DMS 273 (cell line): ENCODE data around the gene TBC1D8B.

Source experiments
- DNase-seq: peaks from one replicate; lab custom pipeline; 2025; ENCODE audit not compliant: unreplicated experiment; lab: John Stamatoyannopoulos, UW

Gene TBC1D8B

GRCh38 chrX:106897259-106897658 is 94.8 kb downstream of the TBC1D8B start:
- DNase-seq: no peak

- peak; percentile 76 for DNase-seq
Measured at GRCh38 chrX:106898462-106898861, 96.0 kb downstream of the TBC1D8B start.

GRCh38 chrX:106899276-106899675 is 96.8 kb downstream of the TBC1D8B start:
- no peak for DNase-seq

GRCh38 chrX:106899841-106900240 is 97.4 kb downstream of the TBC1D8B start:
- DNase-seq: no peak

DNA sequence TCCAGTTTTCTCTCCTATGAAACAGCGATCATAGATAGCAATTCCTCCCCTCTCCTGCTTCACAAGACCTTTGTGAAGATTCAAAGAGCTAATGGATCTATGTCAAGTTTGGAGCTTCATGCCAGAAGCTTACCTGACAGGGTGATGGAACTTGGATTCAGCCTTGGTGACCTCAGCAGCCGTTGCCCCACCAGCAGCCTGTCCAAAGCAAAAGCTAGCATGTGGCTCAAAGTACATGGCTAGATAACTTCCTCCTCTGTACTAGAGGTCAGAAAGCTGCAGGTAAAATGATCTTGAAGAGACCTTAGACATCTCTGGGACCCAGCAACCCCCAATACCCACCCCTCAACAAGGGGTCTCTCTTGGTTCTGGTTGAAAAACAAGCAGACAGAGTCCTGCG is 98.9 kb downstream of the TBC1D8B start:
- DNase-seq: no peak

DNA sequence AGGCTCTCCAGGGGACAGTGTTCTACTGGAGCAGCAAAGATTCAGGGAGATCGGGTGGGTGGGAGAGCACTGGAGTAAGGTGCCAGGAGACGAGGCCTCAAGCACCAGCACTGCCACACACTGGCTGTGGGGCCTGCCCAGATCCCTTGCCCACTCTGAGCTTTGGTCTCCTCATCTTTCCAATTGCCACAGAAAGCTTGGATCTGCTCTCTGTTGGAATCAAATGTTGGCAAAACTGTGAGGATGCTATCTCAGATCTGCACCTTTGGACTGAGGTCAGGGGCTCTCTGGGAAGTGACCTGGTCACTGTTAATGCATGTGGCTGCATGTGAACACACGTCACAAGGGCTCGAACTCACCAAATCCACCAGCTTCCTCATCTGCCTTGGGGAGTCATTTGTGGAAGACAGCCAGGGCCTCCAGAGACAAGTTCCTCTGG is 99.3 kb downstream of the TBC1D8B start:
- DNase-seq: no peak

DNA sequence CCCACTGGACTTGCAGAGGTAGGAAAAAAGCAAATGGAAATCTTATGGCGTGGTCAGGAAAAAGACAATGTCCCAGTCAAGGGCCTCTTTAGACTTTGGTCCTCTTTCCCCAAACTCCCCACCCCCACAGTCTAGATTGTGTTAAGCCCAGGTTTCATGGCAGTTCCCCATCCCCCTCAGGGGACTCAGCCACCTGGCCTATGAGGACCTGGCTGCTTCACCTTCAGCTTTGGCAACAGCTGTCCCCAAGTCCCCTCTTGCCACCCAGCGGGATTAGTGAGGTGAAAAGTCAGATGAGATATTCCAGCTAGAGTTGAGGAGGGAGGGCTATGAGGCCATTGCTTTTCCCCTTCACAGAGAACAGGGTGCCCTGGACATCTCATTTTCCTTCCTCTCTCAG is 100.2 kb downstream of the TBC1D8B start:
- DNase-seq: no peak

GRCh38 chrX:106903291-106903824 is 100.9 kb downstream of the TBC1D8B start, which contains the start of gene RIPPLY1:
Gene RIPPLY1, minus strand, starts transcription at chrX:106903341. Its CDS starts 54 bp downstream, at chrX:106903287.
- peak; percentile 41 for DNase-seq

DNA sequence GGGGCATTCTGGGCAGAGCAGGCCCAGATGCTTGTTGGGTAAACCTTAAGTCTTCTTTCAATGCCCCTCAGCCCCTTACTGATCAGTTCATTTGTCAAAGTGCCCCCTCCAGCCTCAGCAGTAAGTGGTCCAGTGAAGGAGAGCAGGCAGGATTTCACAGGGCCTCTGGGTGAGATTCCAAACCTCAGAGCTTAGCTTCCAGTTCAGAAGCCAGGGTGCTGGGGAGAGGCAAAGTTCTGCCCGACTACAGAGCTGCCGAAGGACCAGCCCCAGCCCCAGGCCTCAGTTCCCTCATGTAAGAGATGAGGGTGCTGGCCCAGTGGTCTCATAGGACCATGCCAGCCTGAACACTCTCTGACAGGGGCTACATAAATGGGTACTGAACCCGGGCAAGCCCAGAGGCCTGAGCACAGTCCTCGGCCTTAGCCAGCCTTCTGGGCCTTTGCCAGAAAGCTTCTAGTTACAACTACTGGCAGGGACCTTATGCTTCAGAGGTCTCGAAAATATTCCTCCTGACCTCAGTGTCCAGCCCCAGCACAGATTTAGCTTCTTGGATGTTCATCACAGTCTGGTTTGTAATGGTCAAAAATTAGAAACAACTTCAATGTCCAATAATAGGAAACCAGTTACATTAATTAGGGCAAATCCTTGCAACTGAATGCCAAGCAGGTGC is 101.5 kb downstream of the TBC1D8B start:
- peak; percentile 30 for DNase-seq

DNA sequence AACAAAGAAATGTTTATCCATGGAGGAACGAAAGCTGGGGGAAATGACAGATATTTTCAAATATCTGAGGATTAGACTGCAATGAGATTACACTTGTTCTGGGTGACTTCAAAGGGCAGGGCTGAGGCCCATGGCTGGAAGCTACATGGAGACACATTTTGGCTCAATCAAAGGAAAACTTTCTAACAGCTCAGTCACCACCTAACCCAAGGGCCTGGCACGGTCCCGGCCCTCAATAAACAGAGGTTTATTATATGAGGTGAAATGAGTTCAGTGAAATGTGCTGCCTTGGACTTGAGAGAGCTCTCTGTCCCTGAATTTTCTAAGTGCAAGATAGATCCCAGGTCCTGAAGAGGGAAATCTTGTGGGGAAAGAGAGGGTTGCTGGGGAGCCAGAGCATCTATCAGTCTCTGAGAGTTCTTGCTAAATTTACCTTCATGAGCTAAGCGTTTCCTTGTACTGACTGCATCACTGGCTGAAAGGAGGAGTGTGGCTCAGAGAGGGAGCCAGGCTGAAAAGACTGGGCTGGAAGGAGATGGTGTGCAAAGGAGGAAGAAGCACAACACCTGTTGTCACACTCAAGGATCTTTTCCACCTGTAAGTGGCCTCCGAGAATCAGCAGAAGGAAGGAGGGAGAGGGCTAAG is 102.7 kb downstream of the TBC1D8B start:
- DNase-seq: no peak

- DNase-seq: no peak
Measured at GRCh38 chrX:106906361-106906760, 103.9 kb downstream of the TBC1D8B start.

DNA sequence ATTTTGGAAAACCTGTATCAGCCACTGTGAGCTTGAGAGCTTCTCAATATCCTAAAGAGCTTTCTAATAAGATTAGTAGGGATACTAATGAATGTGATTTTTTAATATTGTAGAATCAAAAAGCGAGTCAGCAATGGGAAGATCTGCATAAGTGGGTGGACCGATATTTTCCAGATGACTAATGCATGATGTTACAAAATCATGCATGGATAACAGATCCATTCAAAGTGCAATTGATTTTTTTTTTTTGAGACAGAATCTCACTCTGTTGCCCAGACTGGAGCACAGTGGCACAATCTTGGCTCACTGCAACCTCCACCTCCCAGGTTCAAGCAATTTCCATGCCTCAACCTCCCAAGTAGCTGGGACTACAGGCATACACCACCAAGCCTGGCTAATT is 110.4 kb downstream of the TBC1D8B start:
- DNase-seq: no peak

DNA sequence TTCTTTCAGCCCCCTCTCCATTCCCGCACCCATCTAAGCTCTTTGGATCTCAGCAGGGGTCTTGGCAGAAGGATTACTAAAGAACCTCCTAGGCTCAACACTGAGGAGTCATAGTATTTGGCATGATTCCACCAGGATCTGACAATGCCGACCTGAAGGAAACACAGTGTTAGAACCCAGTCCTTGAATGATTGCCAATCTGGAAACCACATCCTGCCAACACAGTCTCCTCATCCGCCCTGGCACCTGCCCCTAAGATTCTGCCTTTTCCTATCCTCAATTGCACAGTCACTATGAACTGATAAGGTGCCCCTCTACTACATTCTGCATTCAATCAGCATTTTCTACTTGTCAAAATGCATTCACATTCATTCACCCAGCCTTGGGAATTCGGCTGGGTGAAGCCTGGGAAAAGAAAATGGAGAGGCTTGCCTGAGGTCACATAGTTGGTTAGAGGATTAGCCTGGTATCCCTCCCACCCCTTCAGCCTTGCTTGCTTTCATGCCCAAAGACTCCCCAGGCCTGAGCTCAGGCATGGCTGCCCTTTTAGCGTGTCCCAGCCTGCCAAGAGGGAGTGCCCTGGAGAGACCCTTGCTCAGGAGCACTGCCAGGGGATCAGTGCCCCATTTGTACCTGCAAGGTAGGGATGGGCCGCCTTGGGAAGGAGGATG is 115.5 kb downstream of the TBC1D8B start:
- DNase-seq: peak; percentile 8

- DNase-seq: no peak
Measured at GRCh38 chrX:106919932-106920452, 117.5 kb downstream of the TBC1D8B start, which contains the start of gene CLDN2. Gene CLDN2, plus strand, starts transcription at chrX:106920402. Its CDS starts 7,827 bp downstream, at chrX:106928229.

DNA sequence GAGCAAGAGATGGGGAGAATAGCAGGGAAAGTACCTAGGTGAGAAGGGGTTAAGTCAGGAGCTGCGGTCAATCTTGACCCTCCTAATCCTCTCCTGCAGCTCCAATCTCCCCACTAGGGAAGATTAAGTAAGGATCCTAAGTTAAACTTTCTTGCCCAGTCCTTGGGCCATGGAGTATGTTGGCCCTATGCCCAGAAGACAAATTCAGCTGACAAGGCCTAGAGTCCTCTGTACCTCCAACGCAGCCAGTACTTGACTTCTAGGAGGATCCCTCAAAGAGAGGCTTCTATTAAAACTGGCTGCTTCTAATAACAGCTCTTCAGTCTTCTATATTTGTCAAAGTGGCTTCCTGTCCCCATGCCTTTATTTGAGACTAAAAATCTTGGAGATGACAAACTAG is 119.2 kb downstream of the TBC1D8B start:
- DNase-seq: no peak
